Lower lobe of right lung (tissue), 2 donors: Measurements from ENCODE around the gene TBC1D17. TPM values are rescaled to one million over a fixed set of nuclear protein-coding genes. Genes with fewer than 3 reads are reported as not detected.

ENCODE experiments used
- ATAC-seq, 2 donors: fragments of 200-7000 bp; cut with Tn5 transposase; one replicate each; pipeline ENCODE4 v1.9.1; 2020 to 2022; ENCODE audit warnings: mild to moderate bottlenecking in 2 of 2, moderate library complexity in 2 of 2
- DNase-seq: peaks from one replicate; pipeline ENCODE4 v3.0.0-alpha.2; 2020
- H3K27ac ChIP-seq: fragments of 200-600 bp; one replicate; pipeline ENCODE4 v1.8.0; 2022
- H3K27me3 ChIP-seq: fragments of 200-600 bp; one replicate; pipeline ENCODE4 v1.8.0; 2022; ENCODE audit warnings: low read depth
- H3K36me3 ChIP-seq: fragments of 200-600 bp; one replicate; pipeline ENCODE4 v1.8.0; 2022; ENCODE audit warnings: mild to moderate bottlenecking
- H3K4me1 ChIP-seq: fragments of 200-600 bp; one replicate; pipeline ENCODE4 v1.8.0; 2022
- H3K4me3 ChIP-seq: fragments of 200-600 bp; one replicate; pipeline ENCODE4 v1.8.0; 2022; ENCODE audit warnings: mild to moderate bottlenecking
- H3K9me3 ChIP-seq: fragments of 200-600 bp; one replicate; pipeline ENCODE4 v1.8.0; 2022
- CTCF ChIP-seq: fragments of 200-600 bp; IDR thresholded peaks from one replicate; pipeline ENCODE4 v1.8.0; 2022; ENCODE audit warnings: antibody characterized with exemption, mild to moderate bottlenecking
- intact Hi-C: fragments of 100-400 bp; cut with DNase I; formaldehyde crosslinking; loops from one replicate; pipeline ENCODE4 v1.11.0; 2022
- total RNA-seq: library from RNA; stranded (reverse); fragmentation: NEBNext Ultra II Directional; extraction: Animal tissue kit (Norgen Biotek cat#: 25700); gene quantifications from one replicate; pipeline ENCODE4 v1.2.1, GENCODE V29; 2021
- donor health status: DM: no; HTN: yes; CAD: no; lungs with severe emphysema.

Gene TBC1D17
- total RNA-seq, 1 donor from 2014 or later: 53.1 TPM

- Histone ChIP-seq H3K4me3 (no peak overlapping the region), H3K4me1 (peaks cover 22% of the 10 kb centered on the region), H3K36me3 (peaks cover 54% of the 10 kb centered on the region), H3K27me3 (no peaks in the 10 kb centered on the region), H3K27ac (no peak overlapping the region), H3K9me3 (no peaks in the 10 kb centered on the region)
- DNase-seq (no peak), ATAC-seq (no peak)
- intact Hi-C loops: no loop called here
- no peak for TF ChIP-seq CTCF
Measured at GRCh38 chr19:49908480-49909420, 31.2 kb downstream of the TBC1D17 start.

GRCh38 chr19:49910179-49910578, 32.7 kb downstream of the TBC1D17 start:
- peaks cover 59% of the 10 kb centered on the region for H3K36me3 ChIP-seq
- H3K9me3 ChIP-seq: no peaks in the 10 kb centered on the region
- H3K4me3 ChIP-seq: no peak overlapping the region
- no peak for DNase-seq
- no peak for TF ChIP-seq CTCF
- no peaks in the 10 kb centered on the region for H3K27me3 ChIP-seq
- no peak for ATAC-seq
- peak overlapping the region; percentile 18 for H3K27ac ChIP-seq
- peaks cover 22% of the 10 kb centered on the region for H3K4me1 ChIP-seq
- intact Hi-C loops: no loop called here

GRCh38 chr19:49911381-49912145, 34.1 kb downstream of the TBC1D17 start:
- intact Hi-C loops: no loop called here
- Histone ChIP-seq H3K9me3 (no peaks in the 10 kb centered on the region), H3K4me1 (peaks cover 22% of the 10 kb centered on the region), H3K27ac (peak overlapping the region; percentile 18), H3K4me3 (no peak overlapping the region), H3K27me3 (no peaks in the 10 kb centered on the region), H3K36me3 (peaks cover 61% of the 10 kb centered on the region)
- TF ChIP-seq CTCF: no peak
- no peak for DNase-seq
- peak in 1 of 2 donors; percentile 26 for ATAC-seq

GRCh38 chr19:49912965-49913685, 35.6 kb downstream of the TBC1D17 start:
- Histone ChIP-seq H3K4me1 (peaks cover 22% of the 10 kb centered on the region), H3K4me3 (no peak overlapping the region), H3K9me3 (no peaks in the 10 kb centered on the region), H3K36me3 (peaks cover 57% of the 10 kb centered on the region), H3K27ac (no peak overlapping the region), H3K27me3 (no peaks in the 10 kb centered on the region)
- intact Hi-C loops: no loop called here
- DNase-seq: no peak
- peak; percentile 24 to 53 for ATAC-seq
- no peak for TF ChIP-seq CTCF

GRCh38 chr19:49913720-49914119, 36.2 kb downstream of the TBC1D17 start:
- Histone ChIP-seq H3K4me1 (peaks cover 22% of the 10 kb centered on the region), H3K27ac (no peak overlapping the region), H3K9me3 (no peaks in the 10 kb centered on the region), H3K27me3 (no peaks in the 10 kb centered on the region), H3K36me3 (peaks cover 55% of the 10 kb centered on the region), H3K4me3 (no peak overlapping the region)
- intact Hi-C loops: no loop called here
- TF ChIP-seq CTCF: no peak
- ATAC-seq (no peak), DNase-seq (no peak)
